GM23338 (cell line): ENCODE results near the gene RFFL. TPM values are rescaled to one million over a fixed set of nuclear protein-coding genes. Genes with fewer than 3 reads are reported as not detected.

ENCODE experiments used
- ATAC-seq: fragments of 200-7000 bp; cut with Tn5 transposase; 3 replicates; pipeline ENCODE4 v1.9.1; 2020
- DNase-seq: peaks from one replicate; pipeline ENCODE4 v3.0.0-alpha.2; 2015; ENCODE audit warnings: low spot score
- H2AFZ ChIP-seq: fragments of 200-600 bp; sonication (generic); 2 replicates; pipeline ENCODE4 v1.8.0; 2016; ENCODE audit warnings: antibody characterized with exemption, mild to moderate bottlenecking, moderate library complexity
- H3F3A ChIP-seq: fragments of 200-600 bp; sonication (generic); replicated peaks from 2 replicates; pipeline ENCODE4 v1.8.0; 2017; ENCODE audit warnings: antibody characterized with exemption, mixed run types, low read depth
- H3K27ac ChIP-seq: fragments of 200-600 bp; sonication (generic); 2 replicates; pipeline ENCODE4 v1.6.1; 2016; ENCODE audit warnings: low read depth
- H3K27me3 ChIP-seq: fragments of 200-600 bp; sonication (generic); 2 replicates; pipeline ENCODE4 v1.8.0; 2016; ENCODE audit warnings: mild to moderate bottlenecking, mixed run types, moderate library complexity; ENCODE audit not compliant: insufficient read depth
- H3K36me3 ChIP-seq: fragments of 200-600 bp; sonication (generic); 2 replicates; pipeline ENCODE4 v1.8.0; 2016; ENCODE audit warnings: mild to moderate bottlenecking; ENCODE audit not compliant: insufficient read depth
- H3K4me1 ChIP-seq: fragments of 200-600 bp; sonication (generic); 2 replicates; pipeline ENCODE4 v1.8.0; 2016; ENCODE audit warnings: mild to moderate bottlenecking, moderate library complexity; ENCODE audit not compliant: insufficient read depth
- H3K4me2 ChIP-seq: fragments of 200-600 bp; sonication (generic); 2 replicates; pipeline ENCODE4 v1.7.1; 2017; ENCODE audit warnings: mixed run types
- H3K4me3 ChIP-seq: fragments of 200-600 bp; sonication (generic); 2 replicates; pipeline ENCODE4 v1.6.1; 2016; ENCODE audit warnings: mixed run types
- H3K79me2 ChIP-seq: fragments of 200-600 bp; sonication (generic); replicated peaks from 2 replicates; pipeline ENCODE4 v1.8.0; 2017; ENCODE audit warnings: mild to moderate bottlenecking; ENCODE audit not compliant: insufficient read depth
- H3K9me2 ChIP-seq: fragments of 200-600 bp; sonication (generic); 2 replicates; pipeline ENCODE4 v1.8.0; 2017; ENCODE audit not compliant: insufficient read depth
- H4K20me1 ChIP-seq: fragments of 200-600 bp; sonication (generic); replicated peaks from 2 replicates; pipeline ENCODE4 v1.8.0; 2017; ENCODE audit warnings: mild to moderate bottlenecking; ENCODE audit not compliant: insufficient read depth
- H3K27ac Mint-ChIP-seq: 2 replicates; pipeline ENCODE4 v1.8.0; 2020; ENCODE audit warnings: inconsistent platforms, mild to moderate bottlenecking, moderate library complexity, mixed read lengths
- H3K27me3 Mint-ChIP-seq: 3 replicates; pipeline ENCODE4 v1.8.0; 2022; ENCODE audit warnings: low read depth, mild to moderate bottlenecking, moderate library complexity, mixed read lengths, inconsistent platforms; ENCODE audit not compliant: insufficient read depth, poor library complexity
- H3K36me3 Mint-ChIP-seq: 3 replicates; pipeline ENCODE4 v1.8.0; 2021; ENCODE audit warnings: low read depth, mild to moderate bottlenecking, inconsistent platforms, moderate library complexity, mixed read lengths
- H3K4me1 Mint-ChIP-seq: 3 replicates; pipeline ENCODE4 v1.8.0; 2020; ENCODE audit warnings: mild to moderate bottlenecking, inconsistent platforms, mixed read lengths
- H3K4me3 Mint-ChIP-seq: 3 replicates; pipeline ENCODE4 v1.8.0; 2021; ENCODE audit warnings: moderate library complexity, mild to moderate bottlenecking, inconsistent platforms, mixed read lengths
- H3K9me3 Mint-ChIP-seq: 3 replicates; pipeline ENCODE4 v1.8.0; 2020; ENCODE audit warnings: moderate library complexity, mild to moderate bottlenecking, inconsistent platforms, mixed read lengths
- CTCF ChIP-seq, 2 experiments: fragments of 200-600 bp in 1 of 2; sonication (generic) in 1 of 2; conservative IDR thresholded peaks; 2 replicates each; pipeline versions ENCODE4 v1.5.1 to v1.6.1; 2016 to 2017; ENCODE audit warnings: antibody characterized with exemption in 2 of 2, low read depth in 2 of 2, mild to moderate bottlenecking in 2 of 2, moderate library complexity in 1 of 2
- EZH2 ChIP-seq: fragments of 200-600 bp; sonication (generic); IDR thresholded peaks from one replicate; pipeline ENCODE4 v1.8.0; 2017; ENCODE audit warnings: antibody characterized with exemption, mild to moderate bottlenecking, low read depth; ENCODE audit not compliant: unreplicated experiment
- NANOG ChIP-seq: IDR thresholded peaks from 2 replicates; pipeline ENCODE4 v1.6.1; 2016; ENCODE audit warnings: antibody characterized with exemption, borderline replicate concordance
- STAT1 ChIP-seq: IDR thresholded peaks from one replicate; pipeline ENCODE4 v1.6.1; 2016; ENCODE audit warnings: antibody characterized with exemption; ENCODE audit not compliant: unreplicated experiment
- ZNF114 ChIP-seq: fragments of 250-450 bp; sonication (Bioruptor Pico); IDR thresholded peaks from 2 replicates; pipeline ENCODE4 v1.5.0; 2020; ENCODE audit warnings: mild to moderate bottlenecking, moderate library complexity
- ZNF331 ChIP-seq: fragments of 250-450 bp; sonication (Bioruptor Pico); IDR thresholded peaks from 2 replicates; pipeline ENCODE4 v1.5.0; 2020; ENCODE audit warnings: low read depth, mild to moderate bottlenecking, moderate library complexity
- polyA plus RNA-seq: library from polyadenylated mRNA; unstranded; fragments of >200 nt; fragmentation: Nextera tagmentation; extraction: Ambion mirVana; gene quantifications from 2 replicates; pipeline ENCODE4 v1.2.1, GENCODE V29; 2016
- total RNA-seq: library from RNA; depleted of rRNA; stranded (reverse); fragments of >200 nt; shearing (Covaris generic); gene quantifications from 2 replicates; pipeline ENCODE4 v1.2.3, GENCODE V29; 2014
- TF ChIP-seq, protein P1 (sequence below): fragments of 250-450 bp; sonication (Bioruptor Pico); IDR thresholded peaks from 2 replicates; pipeline ENCODE4 v1.5.0; 2020; ENCODE audit warnings: mild to moderate bottlenecking, moderate library complexity

RFFL gene
- total and polyA plus RNA-seq, 2 experiments from 2014 or later = 4.1 to 22.2 TPM

DNA sequence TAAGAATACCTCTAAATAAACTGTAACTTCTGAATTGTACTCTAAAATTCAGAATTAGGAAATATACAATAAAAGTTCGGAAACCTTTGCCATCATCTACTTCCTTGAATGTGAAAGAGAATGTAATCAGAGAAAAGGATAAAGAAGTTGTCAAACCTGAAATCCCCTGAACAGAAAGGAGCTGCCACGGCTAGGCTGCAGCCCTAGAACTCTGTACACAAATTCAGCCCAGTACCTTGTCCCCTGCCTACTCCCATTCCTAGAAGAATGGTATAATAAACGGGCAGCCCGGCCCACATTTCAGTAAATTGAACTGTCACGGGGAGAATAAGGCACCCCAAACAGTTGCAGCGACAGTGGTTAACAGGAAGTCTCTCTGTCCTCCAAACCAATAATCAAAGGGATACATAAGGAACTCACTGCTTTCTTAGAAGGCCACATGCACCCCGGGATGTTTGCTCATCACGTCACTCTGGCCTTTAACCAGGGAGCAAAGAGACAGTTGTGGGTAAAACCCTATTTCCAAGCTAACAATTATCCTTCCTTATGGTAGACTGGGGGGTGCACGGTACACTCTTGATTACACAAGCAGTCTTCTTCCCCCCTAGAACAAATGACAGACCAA lies 24.3 kb upstream of the RFFL start (continued):
- TF ChIP-seq NANOG = no peak

- Histone ChIP-seq H3K9me2 (no peaks in the 10 kb centered on the region), H3K4me1 (peaks cover 68% of the 10 kb centered on the region), H3F3A (peaks cover 10% of the 10 kb centered on the region; the same call in 1 of the 2 replicates), H4K20me1 (no peaks in the 10 kb centered on the region), H3K79me2 (peaks cover 11% of the 10 kb centered on the region), H3K4me2 (peak overlapping the region; percentile 97), H3K27me3 (peaks cover 8% of the 10 kb centered on the region; the same call in 1 of the 2 replicates), H3K36me3 (no peaks in the 10 kb centered on the region), H2AFZ (no peak overlapping the region), H3K4me3 (peak overlapping the region; percentile 94), H3K27ac (no peak overlapping the region)
- H3K27me3 Mint-ChIP-seq = peaks cover 10% of the 10 kb centered on the region
- no peak for TF ChIP-seq STAT1
- no peak for TF ChIP-seq EZH2
- TF ChIP-seq, protein P1, sequence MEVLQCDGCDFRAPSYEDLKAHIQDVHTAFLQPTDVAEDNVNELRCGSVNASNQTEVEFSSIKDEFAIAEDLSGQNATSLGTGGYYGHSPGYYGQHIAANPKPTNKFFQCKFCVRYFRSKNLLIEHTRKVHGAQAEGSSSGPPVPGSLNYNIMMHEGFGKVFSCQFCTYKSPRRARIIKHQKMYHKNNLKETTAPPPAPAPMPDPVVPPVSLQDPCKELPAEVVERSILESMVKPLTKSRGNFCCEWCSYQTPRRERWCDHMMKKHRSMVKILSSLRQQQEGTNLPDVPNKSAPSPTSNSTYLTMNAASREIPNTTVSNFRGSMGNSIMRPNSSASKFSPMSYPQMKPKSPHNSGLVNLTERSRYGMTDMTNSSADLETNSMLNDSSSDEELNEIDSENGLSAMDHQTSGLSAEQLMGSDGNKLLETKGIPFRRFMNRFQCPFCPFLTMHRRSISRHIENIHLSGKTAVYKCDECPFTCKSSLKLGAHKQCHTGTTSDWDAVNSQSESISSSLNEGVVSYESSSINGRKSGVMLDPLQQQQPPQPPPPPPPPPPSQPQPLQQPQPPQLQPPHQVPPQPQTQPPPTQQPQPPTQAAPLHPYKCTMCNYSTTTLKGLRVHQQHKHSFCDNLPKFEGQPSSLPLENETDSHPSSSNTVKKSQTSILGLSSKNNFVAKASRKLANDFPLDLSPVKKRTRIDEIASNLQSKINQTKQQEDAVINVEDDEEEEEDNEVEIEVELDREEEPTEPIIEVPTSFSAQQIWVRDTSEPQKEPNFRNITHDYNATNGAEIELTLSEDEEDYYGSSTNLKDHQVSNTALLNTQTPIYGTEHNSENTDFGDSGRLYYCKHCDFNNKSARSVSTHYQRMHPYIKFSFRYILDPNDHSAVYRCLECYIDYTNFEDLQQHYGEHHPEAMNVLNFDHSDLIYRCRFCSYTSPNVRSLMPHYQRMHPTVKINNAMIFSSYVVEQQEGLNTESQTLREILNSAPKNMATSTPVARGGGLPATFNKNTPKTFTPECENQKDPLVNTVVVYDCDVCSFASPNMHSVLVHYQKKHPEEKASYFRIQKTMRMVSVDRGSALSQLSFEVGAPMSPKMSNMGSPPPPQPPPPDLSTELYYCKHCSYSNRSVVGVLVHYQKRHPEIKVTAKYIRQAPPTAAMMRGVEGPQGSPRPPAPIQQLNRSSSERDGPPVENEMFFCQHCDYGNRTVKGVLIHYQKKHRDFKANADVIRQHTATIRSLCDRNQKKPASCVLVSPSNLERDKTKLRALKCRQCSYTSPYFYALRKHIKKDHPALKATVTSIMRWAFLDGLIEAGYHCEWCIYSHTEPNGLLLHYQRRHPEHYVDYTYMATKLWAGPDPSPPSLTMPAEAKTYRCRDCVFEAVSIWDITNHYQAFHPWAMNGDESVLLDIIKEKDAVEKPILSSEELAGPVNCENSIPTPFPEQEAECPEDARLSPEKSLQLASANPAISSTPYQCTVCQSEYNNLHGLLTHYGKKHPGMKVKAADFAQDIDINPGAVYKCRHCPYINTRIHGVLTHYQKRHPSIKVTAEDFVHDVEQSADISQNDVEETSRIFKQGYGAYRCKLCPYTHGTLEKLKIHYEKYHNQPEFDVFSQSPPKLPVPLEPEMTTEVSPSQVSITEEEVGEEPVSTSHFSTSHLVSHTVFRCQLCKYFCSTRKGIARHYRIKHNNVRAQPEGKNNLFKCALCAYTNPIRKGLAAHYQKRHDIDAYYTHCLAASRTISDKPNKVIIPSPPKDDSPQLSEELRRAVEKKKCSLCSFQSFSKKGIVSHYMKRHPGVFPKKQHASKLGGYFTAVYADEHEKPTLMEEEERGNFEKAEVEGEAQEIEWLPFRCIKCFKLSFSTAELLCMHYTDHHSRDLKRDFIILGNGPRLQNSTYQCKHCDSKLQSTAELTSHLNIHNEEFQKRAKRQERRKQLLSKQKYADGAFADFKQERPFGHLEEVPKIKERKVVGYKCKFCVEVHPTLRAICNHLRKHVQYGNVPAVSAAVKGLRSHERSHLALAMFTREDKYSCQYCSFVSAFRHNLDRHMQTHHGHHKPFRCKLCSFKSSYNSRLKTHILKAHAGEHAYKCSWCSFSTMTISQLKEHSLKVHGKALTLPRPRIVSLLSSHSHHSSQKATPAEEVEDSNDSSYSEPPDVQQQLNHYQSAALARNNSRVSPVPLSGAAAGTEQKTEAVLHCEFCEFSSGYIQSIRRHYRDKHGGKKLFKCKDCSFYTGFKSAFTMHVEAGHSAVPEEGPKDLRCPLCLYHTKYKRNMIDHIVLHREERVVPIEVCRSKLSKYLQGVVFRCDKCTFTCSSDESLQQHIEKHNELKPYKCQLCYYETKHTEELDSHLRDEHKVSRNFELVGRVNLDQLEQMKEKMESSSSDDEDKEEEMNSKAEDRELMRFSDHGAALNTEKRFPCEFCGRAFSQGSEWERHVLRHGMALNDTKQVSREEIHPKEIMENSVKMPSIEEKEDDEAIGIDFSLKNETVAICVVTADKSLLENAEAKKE (CRISPR knock-in tag) = no peak
- no peak for TF ChIP-seq ZNF114 (CRISPR knock-in tag)
- no peak for TF ChIP-seq ZNF331 (CRISPR knock-in tag)
- TF ChIP-seq NANOG = no peak
- no peak for TF ChIP-seq CTCF (conservative IDR thresholded peaks at IDR 0.05; ENCODE audit: low read depth in 2 of 2)
- peaks cover 57% of the 10 kb centered on the region for H3K4me1 Mint-ChIP-seq
- no peak overlapping the region for H3K27ac Mint-ChIP-seq
- ATAC-seq (no peak), DNase-seq (no peak)
- H3K36me3 Mint-ChIP-seq = no peaks in the 10 kb centered on the region; the same call in 2 of the 3 replicates
- H3K4me3 Mint-ChIP-seq = peak overlapping the region; percentile 88
- H3K9me3 Mint-ChIP-seq = no peaks in the 10 kb centered on the region; the same call in 2 of the 3 replicates
These were observed 23.5 kb upstream of the RFFL start for GRCh38 chr17:35086931-35087573.
